Left lung (tissue), 10 donors: ENCODE results near the gene ABLIM2. TPM values are rescaled to one million over a fixed set of nuclear protein-coding genes. Genes with fewer than 3 reads are reported as not detected.
A peak's percentile ranks its signal among the peaks of the same experiment; 100 is the strongest.

ENCODE experiments used
- ATAC-seq: fragments of 200-7000 bp; cut with Tn5 transposase; one replicate; pipeline ENCODE4 v1.9.1; 2020; ENCODE audit warnings: moderate library complexity
- DNase-seq, 4 donors: peaks; one replicate each; pipeline ENCODE4 v3.0.0-alpha.2; 2013 to 2020
- H3K27ac ChIP-seq, 2 donors: fragments of 200-600 bp; sonication (generic) in 1 of 2; one replicate each; pipeline versions ENCODE4 v1.5.0 to v1.8.0; 2020 to 2021
- H3K27me3 ChIP-seq, 2 donors: fragments of 200-600 bp; sonication (generic) in 1 of 2; one replicate each; pipeline versions ENCODE4 v1.5.0 to v1.8.0; 2020 to 2021
- H3K36me3 ChIP-seq, 2 donors: fragments of 200-600 bp; sonication (generic) in 1 of 2; one replicate each; pipeline versions ENCODE4 v1.5.0 to v1.8.0; 2020 to 2021
- H3K4me1 ChIP-seq, 2 donors: fragments of 200-600 bp; one replicate each; pipeline ENCODE4 v1.8.0; 2021
- H3K4me3 ChIP-seq, 2 donors: fragments of 200-600 bp; sonication (generic) in 1 of 2; one replicate each; pipeline versions ENCODE4 v1.5.0 to v1.8.0; 2020 to 2021; ENCODE audit warnings: mild to moderate bottlenecking in 1 of 2
- H3K9me3 ChIP-seq, 2 donors: fragments of 200-600 bp; sonication (generic) in 1 of 2; one replicate each; pipeline versions ENCODE4 v1.5.0 to v1.8.0; 2020 to 2021
- CTCF ChIP-seq, 2 donors: fragments of 200-600 bp; sonication (generic) in 1 of 2; IDR thresholded peaks; one replicate each; pipeline versions ENCODE4 v1.5.0 to v1.8.0; 2021; ENCODE audit warnings: antibody characterized with exemption in 2 of 2
- intact Hi-C, 2 donors: fragments of 100-400 bp; cut with DNase I; formaldehyde crosslinking; loops; one replicate each; pipeline versions ENCODE4 v1.11.2 to v1.14.2; 2022
- polyA plus RNA-seq, 6 donors: library from polyadenylated mRNA; unstranded; fragments of 120-200 nt; gene quantifications; one replicate each; pipeline ENCODE4 v1.2.1, GENCODE V29; 2013; ENCODE audit not compliant: insufficient read length in 6 of 6
- total RNA-seq, 2 donors: library from RNA; stranded (reverse); fragmentation: NEBNext Ultra II Directional; extraction: Animal tissue kit (Norgen Biotek cat#: 25700); gene quantifications; one replicate each; pipeline ENCODE4 v1.2.1, GENCODE V29; 2021
- donor health status: DM: no; HTN: yes; CAD: no.
- donor health status: DM: no; HTN: no; CAD: no.

The ABLIM2 gene
- total and polyA plus RNA-seq, 8 donors = 5.7 to 10.2 (median 7.0) TPM

- TF ChIP-seq CTCF (IDR thresholded peaks at IDR 0.05) = no peak
- H3K4me3 ChIP-seq = no peak overlapping the region
- H3K36me3 ChIP-seq = no peaks in the 10 kb centered on the region
- H3K4me1 ChIP-seq = no peaks in the 10 kb centered on the region
- H3K27ac ChIP-seq = no peak overlapping the region
- ATAC-seq = no peak
- no peaks in the 10 kb centered on the region for H3K9me3 ChIP-seq
- H3K27me3 ChIP-seq = no peaks in the 10 kb centered on the region
- no peak for DNase-seq
- intact Hi-C loops = loop anchor here in 1 of 2 donors (5.0 kb wide), 1 partner anchor 187 kb away; no protein-coding TSS in a partner anchor
Observed at GRCh38 chr4:7989654-7990053, 169.0 kb downstream of the ABLIM2 start.

- DNase-seq (no peak), ATAC-seq (no peak)
- intact Hi-C loops = loop anchor here in 1 of 2 donors (5.0 kb wide), 1 partner anchor 186 kb away; no protein-coding TSS in a partner anchor
- Histone ChIP-seq H3K27ac (no peak overlapping the region), H3K4me3 (no peak overlapping the region), H3K36me3 (no peaks in the 10 kb centered on the region), H3K4me1 (no peaks in the 10 kb centered on the region), H3K27me3 (no peaks in the 10 kb centered on the region), H3K9me3 (no peaks in the 10 kb centered on the region)
- TF ChIP-seq CTCF (IDR thresholded peaks at IDR 0.05) = no peak
Observed at GRCh38 chr4:7988437-7988836, 170.2 kb downstream of the ABLIM2 start.

- intact Hi-C loops = loop anchor here in 1 of 2 donors (5.0 kb wide), 1 partner anchor 185 kb away; no protein-coding TSS in a partner anchor
- peak; percentile 80 to 87 for TF ChIP-seq CTCF (IDR thresholded peaks at IDR 0.05)
- peak in 3 of 4 donors; percentile 46 to 73 (median 64) for DNase-seq
Observed at GRCh38 chr4:7987148-7987989, 171.2 kb downstream of the ABLIM2 start.

GRCh38 chr4:7985891-7986441, 172.6 kb downstream of the ABLIM2 start:
- H3K27ac ChIP-seq = no peak overlapping the region
- ATAC-seq = no peak
- no peak for TF ChIP-seq CTCF (IDR thresholded peaks at IDR 0.05)
- H3K36me3 ChIP-seq = no peaks in the 10 kb centered on the region
- no peaks in the 10 kb centered on the region for H3K9me3 ChIP-seq
- no peaks in the 10 kb centered on the region for H3K4me1 ChIP-seq
- intact Hi-C loops = loop anchor here in 1 of 2 donors (5.0 kb wide), 1 partner anchor 184 kb away; no protein-coding TSS in a partner anchor
- H3K4me3 ChIP-seq = no peak overlapping the region
- no peaks in the 10 kb centered on the region for H3K27me3 ChIP-seq
- no peak for DNase-seq

More at GRCh38 chr4:7987148-7987989, 171.2 kb downstream of the ABLIM2 start:
- ATAC-seq = peak; percentile 93
- Histone ChIP-seq H3K27me3 (no peaks in the 10 kb centered on the region), H3K4me1 (no peaks in the 10 kb centered on the region), H3K4me3 (no peak overlapping the region), H3K9me3 (no peaks in the 10 kb centered on the region), H3K36me3 (no peaks in the 10 kb centered on the region), H3K27ac (no peak overlapping the region)

GRCh38 chr4:7985072-7985471, 173.5 kb downstream of the ABLIM2 start:
- no peak for ATAC-seq
- Histone ChIP-seq H3K27me3 (no peaks in the 10 kb centered on the region), H3K4me1 (no peaks in the 10 kb centered on the region), H3K9me3 (no peaks in the 10 kb centered on the region), H3K27ac (no peak overlapping the region), H3K4me3 (no peak overlapping the region), H3K36me3 (no peaks in the 10 kb centered on the region)
- intact Hi-C loops = loop anchor here in 1 of 2 donors (5.0 kb wide), 1 partner anchor 183 kb away; no protein-coding TSS in a partner anchor
- no peak for DNase-seq
- TF ChIP-seq CTCF (IDR thresholded peaks at IDR 0.05) = no peak
